Peyer's patch (tissue), 4 donors: ENCODE measurements around the gene LRP3. TPM values are rescaled to one million over a fixed set of nuclear protein-coding genes. Genes with fewer than 3 reads are reported as not detected.
"Not testable (repeated sequence)": the region's sequence is repeated elsewhere in the genome, so short reads cannot be mapped to it uniquely, and the experiment has no call there.

ENCODE experiments used
- DNase-seq, 3 donors: peaks; one replicate each; pipeline ENCODE4 v3.0.0-alpha.2; 2017 to 2019
- H3K27ac ChIP-seq, 4 donors: fragments of 200-600 bp; sonication (generic); one replicate each; pipeline ENCODE4 v1.5.1; 2016 to 2019
- H3K27me3 ChIP-seq, 2 donors: fragments of 200-600 bp; sonication (generic); one replicate each; pipeline ENCODE4 v1.5.1; 2019
- H3K36me3 ChIP-seq, 3 donors: fragments of 200-600 bp; sonication (generic); one replicate each; pipeline ENCODE4 v1.5.1; 2016 to 2019
- H3K4me1 ChIP-seq, 4 donors: fragments of 200-600 bp; sonication (generic); one replicate each; pipeline ENCODE4 v1.5.1; 2016 to 2019
- H3K4me3 ChIP-seq, 4 donors: fragments of 200-600 bp; sonication (generic); 1 replicate in 3 of 4; 2 replicates in 1 of 4; pipeline ENCODE4 v1.5.1; 2016 to 2019; ENCODE audit warnings: mild to moderate bottlenecking in 1 of 4
- H3K9me3 ChIP-seq, 4 donors: fragments of 200-600 bp; sonication (generic); one replicate each; pipeline ENCODE4 v1.5.1; 2016 to 2019; ENCODE audit warnings: mild to moderate bottlenecking in 1 of 4
- CTCF ChIP-seq, 6 experiments: fragments of 450-650 bp in 4 of 6; fragments of 200-600 bp in 2 of 6; sonication (generic) in 1 of 6; IDR thresholded peaks; one replicate each; pipeline ENCODE4 v1.5.1; 2017 to 2019; ENCODE audit warnings: antibody characterized with exemption in 6 of 6, mild to moderate bottlenecking in 3 of 6, moderate library complexity in 1 of 6
- POLR2A ChIP-seq, 2 donors: fragments of 450-650 bp; IDR thresholded peaks; one replicate each; pipeline ENCODE4 v1.5.1; 2017; ENCODE audit warnings: antibody characterized with exemption in 2 of 2, mild to moderate bottlenecking in 2 of 2, moderate library complexity in 2 of 2
- total RNA-seq, 4 donors: library from RNA; depleted of rRNA; stranded (reverse); fragments of >200 nt; gene quantifications; one replicate each; pipeline ENCODE4 v1.1.0, GENCODE V29; 2016

The LRP3 gene, protein sequence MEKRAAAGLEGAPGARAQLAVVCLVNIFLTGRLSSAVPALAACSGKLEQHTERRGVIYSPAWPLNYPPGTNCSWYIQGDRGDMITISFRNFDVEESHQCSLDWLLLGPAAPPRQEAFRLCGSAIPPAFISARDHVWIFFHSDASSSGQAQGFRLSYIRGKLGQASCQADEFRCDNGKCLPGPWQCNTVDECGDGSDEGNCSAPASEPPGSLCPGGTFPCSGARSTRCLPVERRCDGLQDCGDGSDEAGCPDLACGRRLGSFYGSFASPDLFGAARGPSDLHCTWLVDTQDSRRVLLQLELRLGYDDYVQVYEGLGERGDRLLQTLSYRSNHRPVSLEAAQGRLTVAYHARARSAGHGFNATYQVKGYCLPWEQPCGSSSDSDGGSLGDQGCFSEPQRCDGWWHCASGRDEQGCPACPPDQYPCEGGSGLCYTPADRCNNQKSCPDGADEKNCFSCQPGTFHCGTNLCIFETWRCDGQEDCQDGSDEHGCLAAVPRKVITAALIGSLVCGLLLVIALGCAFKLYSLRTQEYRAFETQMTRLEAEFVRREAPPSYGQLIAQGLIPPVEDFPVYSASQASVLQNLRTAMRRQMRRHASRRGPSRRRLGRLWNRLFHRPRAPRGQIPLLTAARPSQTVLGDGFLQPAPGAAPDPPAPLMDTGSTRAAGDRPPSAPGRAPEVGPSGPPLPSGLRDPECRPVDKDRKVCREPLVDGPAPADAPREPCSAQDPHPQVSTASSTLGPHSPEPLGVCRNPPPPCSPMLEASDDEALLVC
- total RNA-seq = 10 to 100 TPM in 1 of 4 donors, 1 to 10 TPM in 3; 6.7 to 25.6 (median 7.8) TPM

DNA sequence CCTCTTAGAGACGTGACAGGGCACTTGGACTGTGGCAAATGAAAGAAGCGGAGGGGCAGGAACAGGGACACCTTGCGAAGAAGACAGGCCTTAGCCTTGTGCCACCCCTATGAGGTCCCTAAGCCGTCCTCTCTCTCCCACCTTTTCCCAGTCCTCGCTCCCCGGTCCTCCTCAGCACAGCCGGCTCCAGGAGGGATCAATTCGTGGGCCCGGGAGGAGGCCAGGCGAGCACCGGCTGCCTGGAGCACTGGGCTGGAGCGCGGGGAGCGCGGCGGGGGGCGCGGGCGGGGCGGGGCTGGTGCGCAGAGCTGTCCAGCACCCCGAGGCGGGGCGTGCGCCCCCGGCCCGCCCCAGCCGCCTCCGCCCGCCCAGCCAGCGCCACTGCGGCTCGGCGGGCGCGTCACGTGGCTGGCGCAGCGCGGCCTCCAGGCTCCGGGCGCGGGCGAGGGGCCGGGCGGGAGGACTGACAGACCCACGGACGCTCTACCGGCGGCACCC is at the start of gene LRP3:
LRP3 (plus strand) TSS at position 466 of the 498 bp plus-strand sequence. CDS start 456 bp downstream, outside the sequence.
- Histone ChIP-seq H3K9me3 (no peaks in the 10 kb centered on the region), H3K4me1 (peaks cover 0 to 13% (median 4%) of the 10 kb centered on the region in 4 donors), H3K4me3 (peak within 1 kb of the TSS; percentile 29 to 74 (median 56)), H3K27ac (peak within 1 kb of the TSS in 3 of 4 donors; percentile 17 to 62 (median 58)), H3K27me3 (no peaks in the 10 kb centered on the region), H3K36me3 (peaks cover 0 to 5% (median 0%) of the 10 kb centered on the region in 3 donors)
- no peak for TF ChIP-seq POLR2A (IDR thresholded peaks at IDR 0.05)
- no peak for TF ChIP-seq CTCF (IDR thresholded peaks at IDR 0.05)
- peak in 1 of 3 donors; percentile 63 for DNase-seq

DNA sequence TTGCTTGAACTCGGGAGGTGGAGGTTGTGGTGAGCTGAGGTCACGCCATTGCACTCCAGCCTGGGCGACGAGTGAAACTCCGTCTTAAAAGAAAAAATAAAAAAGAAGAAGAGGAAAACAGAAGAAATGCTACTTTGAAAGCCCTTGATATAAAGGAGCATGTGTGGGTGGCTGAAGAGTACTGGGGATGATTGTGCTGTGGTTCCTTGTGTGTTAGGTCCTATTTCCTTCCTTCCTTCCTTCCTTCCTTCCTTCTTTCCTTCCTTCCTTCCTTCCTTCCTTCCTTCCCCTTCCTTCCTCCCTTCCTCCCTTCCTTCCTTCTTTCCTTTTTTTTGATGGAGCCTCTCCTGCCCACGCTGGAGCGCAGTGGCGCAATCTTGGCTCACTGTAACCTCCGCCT is 47.9 kb upstream of the LRP3 start:
- no peaks in the 10 kb centered on the region for H3K27me3 ChIP-seq
- TF ChIP-seq POLR2A (IDR thresholded peaks at IDR 0.05) (no peak), CTCF (IDR thresholded peaks at IDR 0.05) (no peak)
- DNase-seq = no peak

DNA sequence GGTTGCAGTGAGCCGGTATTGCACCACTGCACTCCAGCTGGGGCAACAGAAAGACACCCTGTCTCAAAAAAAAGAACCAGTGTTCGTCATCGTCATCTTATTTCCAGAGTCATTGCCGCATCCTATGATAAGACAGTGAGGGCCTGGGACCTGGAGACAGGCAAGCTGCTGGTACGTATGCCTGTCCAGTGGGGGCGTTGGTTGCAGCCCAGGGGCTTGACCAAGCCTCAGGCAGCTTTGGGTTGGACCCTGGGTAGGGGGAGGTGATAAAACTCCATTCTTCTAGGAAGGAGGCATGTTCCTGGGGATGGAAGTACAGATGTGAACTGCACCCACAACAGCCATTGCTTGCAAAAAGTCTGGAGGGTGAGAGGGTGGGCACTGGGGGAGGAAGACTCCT is 46.6 kb upstream of the LRP3 start:
- TF ChIP-seq POLR2A (IDR thresholded peaks at IDR 0.05) (no peak), CTCF (IDR thresholded peaks at IDR 0.05) (no peak)
- Histone ChIP-seq H3K27ac (no peak overlapping the region), H3K27me3 (no peaks in the 10 kb centered on the region), H3K4me1 (peaks cover 0 to 6% (median 0%) of the 10 kb centered on the region in 4 donors), H3K4me3 (no peak overlapping the region), H3K9me3 (no peaks in the 10 kb centered on the region), H3K36me3 (no peaks in the 10 kb centered on the region)
- DNase-seq = no peak

More for the DNA sequence above, 47.9 kb upstream of the LRP3 start:
- H3K4me1 ChIP-seq = peaks cover 0 to 6% (median 0%) of the 10 kb centered on the region in 4 donors
- no peaks in the 10 kb centered on the region for H3K9me3 ChIP-seq
- H3K4me3 ChIP-seq = no peak overlapping the region
- H3K27ac ChIP-seq = no peak overlapping the region
- H3K36me3 ChIP-seq = no peaks in the 10 kb centered on the region

DNA sequence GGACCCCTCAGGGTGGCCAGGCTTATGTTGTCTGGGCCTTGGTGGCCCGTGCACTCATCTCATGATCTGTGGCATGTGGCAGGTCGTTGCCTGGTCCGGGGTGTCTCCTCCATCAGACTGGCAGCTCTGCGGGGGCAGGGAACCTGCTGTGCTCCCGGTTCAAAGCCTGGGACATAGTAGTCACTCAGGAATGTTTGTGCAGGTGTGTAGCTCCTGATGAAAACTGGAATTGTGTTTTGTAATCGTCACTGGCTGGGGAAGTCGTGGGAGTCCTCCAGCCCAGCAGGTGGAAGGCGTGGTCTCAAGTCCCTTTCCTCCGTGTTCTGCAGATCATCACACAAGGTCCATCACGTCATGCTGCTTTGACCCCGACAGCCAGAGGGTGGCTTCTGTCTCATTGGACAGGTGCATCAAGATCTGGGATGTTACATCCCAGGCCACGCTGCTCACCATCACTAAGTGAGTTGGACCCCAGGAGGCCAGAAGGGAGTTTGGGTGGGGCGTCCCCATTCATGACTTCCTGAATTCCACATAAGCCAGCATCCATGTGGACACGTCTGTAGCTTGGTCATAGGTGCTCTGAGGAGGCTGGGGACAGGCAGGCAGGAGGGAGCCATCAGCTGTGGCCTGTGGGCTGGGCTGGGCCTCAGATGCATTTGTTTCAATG is 43.1 kb upstream of the LRP3 start:
- Histone ChIP-seq H3K27ac (no peak overlapping the region), H3K4me1 (no peaks in the 10 kb centered on the region), H3K27me3 (no peaks in the 10 kb centered on the region), H3K9me3 (no peaks in the 10 kb centered on the region), H3K4me3 (no peak overlapping the region), H3K36me3 (no peaks in the 10 kb centered on the region)
- no peak for DNase-seq
- TF ChIP-seq CTCF (IDR thresholded peaks at IDR 0.05) = no peak
- TF ChIP-seq POLR2A (IDR thresholded peaks at IDR 0.05) = no peak

- DNase-seq = no peak
- Histone ChIP-seq H3K27me3 (no peaks in the 10 kb centered on the region), H3K36me3 (no peaks in the 10 kb centered on the region), H3K9me3 (no peaks in the 10 kb centered on the region), H3K4me3 (no peak overlapping the region), H3K27ac (no peak overlapping the region), H3K4me1 (no peaks in the 10 kb centered on the region)
- TF ChIP-seq POLR2A (IDR thresholded peaks at IDR 0.05) = no peak
- no peak for TF ChIP-seq CTCF (IDR thresholded peaks at IDR 0.05)
Observed at GRCh38 chr19:33152176-33152575, 42.0 kb upstream of the LRP3 start.

DNA sequence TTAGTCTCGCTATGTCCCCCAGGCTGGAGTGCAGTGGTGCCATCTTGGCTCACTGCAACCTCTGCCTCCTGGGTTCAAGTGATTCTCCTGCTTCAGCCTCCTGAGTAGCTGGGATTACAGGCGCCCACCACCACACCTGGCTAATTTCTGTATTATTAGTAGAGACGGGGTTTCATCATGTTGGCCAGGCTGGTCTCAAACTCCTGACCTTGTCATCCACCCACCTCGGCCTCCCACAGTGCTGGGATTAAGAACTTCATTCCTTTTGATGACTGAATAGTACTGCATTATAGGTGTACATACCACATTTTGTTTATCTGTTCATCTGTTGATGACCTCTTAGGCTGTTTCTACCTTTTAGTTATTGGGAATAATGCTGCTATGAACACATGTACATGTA is 41.5 kb upstream of the LRP3 start:
- H3K4me3 ChIP-seq, H3K36me3 ChIP-seq, H3K9me3 ChIP-seq, H3K4me1 ChIP-seq, H3K27me3 ChIP-seq, H3K27ac ChIP-seq, DNase-seq: not testable (repeated sequence)

DNA sequence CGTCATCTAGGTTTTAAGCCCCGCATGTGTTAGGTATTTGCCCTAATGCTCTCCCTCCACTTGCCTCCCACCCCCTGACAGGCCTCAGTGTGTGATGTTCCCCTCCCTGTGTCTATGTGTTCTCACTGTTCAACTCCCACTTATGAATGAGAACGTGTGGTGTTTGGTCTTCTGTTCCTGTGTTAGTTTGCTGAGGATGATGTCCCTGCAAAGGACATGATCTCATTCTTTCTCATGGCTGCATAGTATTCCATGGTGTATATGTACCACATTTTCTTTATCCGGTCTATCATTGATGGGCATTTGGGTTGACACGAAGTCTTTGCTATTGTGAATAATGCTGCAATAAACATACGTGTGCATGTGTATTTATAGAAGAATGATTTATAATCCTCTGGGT is 39.8 kb upstream of the LRP3 start:
- H3K9me3 ChIP-seq, H3K4me3 ChIP-seq, H3K36me3 ChIP-seq, H3K27me3 ChIP-seq, H3K4me1 ChIP-seq, H3K27ac ChIP-seq, DNase-seq: not testable (repeated sequence)
